Endodermal cell (in vitro differentiated cells): ENCODE measurements around the gene KCNMA1. TPM values are rescaled to one million over a fixed set of nuclear protein-coding genes. Genes with fewer than 3 reads are reported as not detected.

Source experiments
- DNase-seq: peaks from one replicate; pipeline ENCODE4 v3.0.0-alpha.2; 2017
- H3K27ac ChIP-seq: 2 replicates; pipeline ENCODE4 v1.5.1; 2013; ENCODE audit warnings: mild to moderate bottlenecking, low read depth, low read length, moderate library complexity
- H3K27me3 ChIP-seq: 2 replicates; pipeline ENCODE4 v1.6.1; 2013; ENCODE audit warnings: mild to moderate bottlenecking, low read length, moderate library complexity; ENCODE audit not compliant: insufficient read depth, control insufficient read depth, poor library complexity, severe bottlenecking
- H3K36me3 ChIP-seq: 2 replicates; pipeline ENCODE4 v1.7.0; 2013; ENCODE audit warnings: mild to moderate bottlenecking, low read length, moderate library complexity; ENCODE audit not compliant: control insufficient read depth, insufficient read depth
- H3K4me1 ChIP-seq: one replicate; pipeline ENCODE4 v1.7.0; 2013; ENCODE audit warnings: low read length; ENCODE audit not compliant: control insufficient read depth, insufficient read depth
- H3K4me3 ChIP-seq: 2 replicates; pipeline ENCODE4 v1.5.1; 2013; ENCODE audit warnings: mild to moderate bottlenecking, low read length, moderate library complexity
- H3K9ac ChIP-seq: 2 replicates; pipeline ENCODE4 v1.6.1; 2013; ENCODE audit warnings: mild to moderate bottlenecking, low read length, moderate library complexity; ENCODE audit not compliant: poor library complexity, severe bottlenecking; ENCODE audit errors: extremely low read depth
- H3K9me3 ChIP-seq: 2 replicates; pipeline ENCODE4 v1.6.1; 2013; ENCODE audit warnings: mild to moderate bottlenecking, low read length, moderate library complexity; ENCODE audit not compliant: control insufficient read depth
- H3K27ac Mint-ChIP-seq: 2 replicates; pipeline ENCODE4 v1.8.0; 2020; ENCODE audit warnings: mixed read lengths
- H3K27me3 Mint-ChIP-seq: 2 replicates; pipeline ENCODE4 v1.8.0; 2021; ENCODE audit warnings: mild to moderate bottlenecking, mixed read lengths; ENCODE audit not compliant: insufficient read depth
- H3K36me3 Mint-ChIP-seq: 2 replicates; pipeline ENCODE4 v1.8.0; 2020; ENCODE audit warnings: low read depth, mixed read lengths
- H3K4me1 Mint-ChIP-seq: 2 replicates; pipeline ENCODE4 v1.8.0; 2020; ENCODE audit warnings: mixed read lengths
- H3K4me3 Mint-ChIP-seq: 2 replicates; pipeline ENCODE4 v1.8.0; 2020; ENCODE audit warnings: mild to moderate bottlenecking, moderate library complexity, mixed read lengths
- H3K9me3 Mint-ChIP-seq: 2 replicates; pipeline ENCODE4 v1.8.0; 2020; ENCODE audit warnings: mild to moderate bottlenecking, mixed read lengths
- CTCF ChIP-seq: fragments of 200-600 bp; sonication (generic); conservative IDR thresholded peaks from 2 replicates; pipeline ENCODE4 v1.5.0; 2021; ENCODE audit warnings: antibody characterized with exemption, mild to moderate bottlenecking
- WGBS, 2 experiments: methylation state at CpG; one replicate each; pipeline versions ENCODE4 v1.1.5 to v1.1.7; 2013; ENCODE audit warnings: missing lambda C conversion rate in 2 of 2, mixed read lengths in 1 of 2; ENCODE audit not compliant: insufficient coverage in 1 of 2, insufficient read length in 1 of 2; 5-methylcytosine and 5-hydroxymethylcytosine counted together
- total RNA-seq, 2 donors: library from RNA; stranded (reverse); fragmentation: NEBNext Ultra II Directional in 1 of 2; extraction: Animal tissue kit (Norgen Biotek cat#: 25700) in 1 of 2; gene quantifications; 2 replicates in 1 of 2; 3 replicates in 1 of 2; pipeline ENCODE4 v1.2.1, GENCODE V29; 2021

The KCNMA1 gene
- total RNA-seq, 2 donors from 2014 or later, result 0.55 to 1.3 TPM

- Mint-ChIP-seq H3K27ac (no peak overlapping the region), H3K4me3 (no peak overlapping the region), H3K4me1 (peaks cover 16% of the 10 kb centered on the region), H3K36me3 (no peaks in the 10 kb centered on the region), H3K9me3 (no peaks in the 10 kb centered on the region), H3K27me3 (peaks cover 12% of the 10 kb centered on the region)
- no peaks in the 10 kb centered on the region for H3K4me1 ChIP-seq
- no peak for DNase-seq
- no peaks in the 10 kb centered on the region for H3K27me3 ChIP-seq
- TF ChIP-seq CTCF, result no peak
- no peak overlapping the region for H3K4me3 ChIP-seq
- H3K27ac ChIP-seq, result no peak overlapping the region
- H3K9ac ChIP-seq, result no peak overlapping the region
- WGBS, 2 experiments, result 91 to 100% methylated on average over 1 to 2 of the region's 2 CpGs
- H3K36me3 ChIP-seq, result no peaks in the 10 kb centered on the region
- H3K9me3 ChIP-seq, result no peaks in the 10 kb centered on the region
Measured at GRCh38 chr10:77193001-77193400, 444.6 kb downstream of the KCNMA1 start.

GRCh38 chr10:77192402-77192801 lies 445.2 kb downstream of the KCNMA1 start:
- peaks cover 22% of the 10 kb centered on the region for H3K4me1 Mint-ChIP-seq
- H3K36me3 Mint-ChIP-seq, result no peaks in the 10 kb centered on the region
- 80% methylated on average over 1 to 3 of the region's 3 CpGs for WGBS, 2 experiments
- no peak overlapping the region for H3K27ac Mint-ChIP-seq
- H3K4me3 Mint-ChIP-seq, result no peak overlapping the region
- H3K27me3 Mint-ChIP-seq, result peaks cover 9% of the 10 kb centered on the region
- Histone ChIP-seq H3K27ac (no peak overlapping the region), H3K4me1 (no peaks in the 10 kb centered on the region), H3K27me3 (no peaks in the 10 kb centered on the region), H3K36me3 (no peaks in the 10 kb centered on the region), H3K9me3 (no peaks in the 10 kb centered on the region), H3K4me3 (no peak overlapping the region), H3K9ac (no peak overlapping the region)
- H3K9me3 Mint-ChIP-seq, result no peaks in the 10 kb centered on the region
- TF ChIP-seq CTCF, result no peak
- DNase-seq, result no peak

GRCh38 chr10:77191324-77192049 lies 446.1 kb downstream of the KCNMA1 start:
- Histone ChIP-seq H3K4me3 (no peak overlapping the region), H3K36me3 (no peaks in the 10 kb centered on the region), H3K27me3 (no peaks in the 10 kb centered on the region), H3K9me3 (no peaks in the 10 kb centered on the region), H3K4me1 (no peaks in the 10 kb centered on the region), H3K9ac (no peak overlapping the region), H3K27ac (no peak overlapping the region)
- Mint-ChIP-seq H3K9me3 (no peaks in the 10 kb centered on the region), H3K4me1 (peaks cover 23% of the 10 kb centered on the region), H3K36me3 (no peaks in the 10 kb centered on the region), H3K27me3 (peaks cover 9% of the 10 kb centered on the region), H3K27ac (no peak overlapping the region), H3K4me3 (no peak overlapping the region)
- 50 to 82% methylated on average over 2 to 3 of the region's 5 CpGs for WGBS, 2 experiments
- no peak for TF ChIP-seq CTCF
- no peak for DNase-seq
